GM06990 (cell line): ENCODE data around the gene PYY.

ENCODE experiments used
- DNase-seq: peaks from one replicate; pipeline ENCODE4 v3.0.0-alpha.2; 2011; ENCODE audit not compliant: insufficient read length; ENCODE audit errors: extremely low read depth
- H3K27me3 ChIP-seq: replicated peaks from 2 replicates; pipeline ENCODE4 v1.6.0; 2011; ENCODE audit warnings: low read length; ENCODE audit not compliant: control insufficient read depth, insufficient read depth
- H3K36me3 ChIP-seq: 2 replicates; pipeline ENCODE4 v1.5.1; 2011; ENCODE audit warnings: low read length; ENCODE audit not compliant: control insufficient read depth, insufficient read depth
- H3K4me3 ChIP-seq: replicated peaks from 2 replicates; pipeline ENCODE4 v1.5.1; 2011; ENCODE audit warnings: low read depth, mild to moderate bottlenecking, control low read depth, low read length
- TF ChIP-seq, protein P1 (sequence below): IDR thresholded peaks from 2 replicates; pipeline ENCODE4 v1.5.1; 2011; ENCODE audit warnings: low read length, control low read depth, mild to moderate bottlenecking, inconsistent platforms; ENCODE audit not compliant: insufficient read depth, poor library complexity, severe bottlenecking

Gene PYY

GRCh38 chr17:43956222-43956621, 2.5 kb upstream of the PYY start:
- Histone ChIP-seq H3K27me3 (no peaks in the 10 kb centered on the region; the same call in 1 of the 2 replicates), H3K36me3 (no peaks in the 10 kb centered on the region), H3K4me3 (no peak overlapping the region)
- TF ChIP-seq, protein P1, sequence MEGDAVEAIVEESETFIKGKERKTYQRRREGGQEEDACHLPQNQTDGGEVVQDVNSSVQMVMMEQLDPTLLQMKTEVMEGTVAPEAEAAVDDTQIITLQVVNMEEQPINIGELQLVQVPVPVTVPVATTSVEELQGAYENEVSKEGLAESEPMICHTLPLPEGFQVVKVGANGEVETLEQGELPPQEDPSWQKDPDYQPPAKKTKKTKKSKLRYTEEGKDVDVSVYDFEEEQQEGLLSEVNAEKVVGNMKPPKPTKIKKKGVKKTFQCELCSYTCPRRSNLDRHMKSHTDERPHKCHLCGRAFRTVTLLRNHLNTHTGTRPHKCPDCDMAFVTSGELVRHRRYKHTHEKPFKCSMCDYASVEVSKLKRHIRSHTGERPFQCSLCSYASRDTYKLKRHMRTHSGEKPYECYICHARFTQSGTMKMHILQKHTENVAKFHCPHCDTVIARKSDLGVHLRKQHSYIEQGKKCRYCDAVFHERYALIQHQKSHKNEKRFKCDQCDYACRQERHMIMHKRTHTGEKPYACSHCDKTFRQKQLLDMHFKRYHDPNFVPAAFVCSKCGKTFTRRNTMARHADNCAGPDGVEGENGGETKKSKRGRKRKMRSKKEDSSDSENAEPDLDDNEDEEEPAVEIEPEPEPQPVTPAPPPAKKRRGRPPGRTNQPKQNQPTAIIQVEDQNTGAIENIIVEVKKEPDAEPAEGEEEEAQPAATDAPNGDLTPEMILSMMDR = no peak
- no peak for DNase-seq

- TF ChIP-seq, protein P1 = no peak
- H3K4me3 ChIP-seq = no peak overlapping the region
- no peak for DNase-seq
- H3K36me3 ChIP-seq = no peaks in the 10 kb centered on the region
- no peaks in the 10 kb centered on the region; the same call in none of the 2 replicates for H3K27me3 ChIP-seq
Measured at GRCh38 chr17:43952724-43953666, 745 bp downstream of the PYY start.

DNA sequence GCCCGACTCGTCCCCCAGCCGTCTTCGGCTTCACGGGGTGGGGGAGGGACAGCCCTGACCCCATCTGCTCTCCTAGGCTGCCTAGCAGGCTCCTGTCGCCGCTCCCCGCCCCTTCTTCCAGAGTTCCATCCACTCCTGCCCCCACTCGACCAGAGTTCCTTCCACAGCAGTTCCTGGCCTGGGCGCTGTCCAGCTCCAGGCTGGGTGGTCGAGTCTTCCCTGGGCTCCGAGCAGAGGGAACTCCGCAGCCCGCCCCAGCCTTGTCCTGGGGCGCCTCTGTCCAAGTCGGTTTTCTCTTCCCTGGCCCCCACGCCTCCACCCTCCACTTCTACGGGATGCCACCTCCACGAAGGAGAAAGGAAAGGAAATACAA, 1.4 kb downstream of the PYY start:
- no peaks in the 10 kb centered on the region; the same call in none of the 2 replicates for H3K27me3 ChIP-seq
- H3K4me3 ChIP-seq = no peak overlapping the region

DNA sequence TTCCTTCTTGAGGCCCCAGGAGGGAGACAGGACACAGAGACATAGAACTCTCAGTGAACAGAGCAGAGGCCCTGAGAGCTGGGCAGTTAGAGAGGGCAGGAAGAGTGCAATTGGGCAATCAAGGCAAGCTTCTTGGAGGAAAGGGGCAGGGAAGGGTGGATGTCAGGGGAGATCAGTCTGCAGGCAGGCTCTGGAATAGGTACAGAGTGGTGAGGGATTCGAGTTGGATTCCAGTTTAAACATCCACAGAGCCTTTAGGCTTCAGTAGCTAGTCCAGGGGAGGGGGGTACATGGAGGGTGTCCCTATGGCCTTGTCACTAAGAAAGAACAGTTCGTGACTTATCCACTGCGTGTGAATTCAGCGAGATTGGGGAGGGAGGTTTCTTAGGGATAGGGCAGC, 2.0 kb downstream of the PYY start:
- TF ChIP-seq, protein P1 = no peak
- no peaks in the 10 kb centered on the region; the same call in none of the 2 replicates for H3K27me3 ChIP-seq
- H3K4me3 ChIP-seq = no peak overlapping the region
- no peaks in the 10 kb centered on the region for H3K36me3 ChIP-seq
- DNase-seq = no peak

More for the DNA sequence above, 1.4 kb downstream of the PYY start:
- TF ChIP-seq, protein P1 = no peak
- no peak for DNase-seq
- no peaks in the 10 kb centered on the region for H3K36me3 ChIP-seq

DNA sequence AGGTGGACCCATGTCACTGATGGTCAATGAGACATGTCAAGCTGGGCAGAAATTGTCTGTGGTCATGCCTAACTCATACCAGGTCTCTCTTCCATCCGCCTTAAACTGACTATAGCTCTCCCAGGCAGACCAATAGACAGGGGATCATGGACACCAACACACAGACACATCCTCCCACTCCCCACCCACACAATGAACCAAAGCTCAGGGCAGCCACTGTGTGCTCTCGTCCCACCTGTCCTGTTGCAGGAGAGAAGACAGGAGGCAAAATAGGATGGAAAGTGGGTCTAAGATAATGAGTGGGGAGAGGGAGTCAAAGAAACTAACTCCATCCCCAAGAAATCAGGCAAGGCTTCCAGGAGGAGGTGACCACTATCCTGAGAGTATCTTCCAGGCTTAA, 3.2 kb downstream of the PYY start:
- TF ChIP-seq, protein P1 = no peak
- Histone ChIP-seq H3K4me3 (no peak overlapping the region), H3K27me3 (no peaks in the 10 kb centered on the region; the same call in none of the 2 replicates), H3K36me3 (no peaks in the 10 kb centered on the region)
- DNase-seq = no peak
